ENCODE data around the gene KLHL11.
"Not testable (repeated sequence)": the region's sequence is repeated elsewhere in the genome, so short reads cannot be mapped to it uniquely, and the experiment has no call there.

KLHL11 gene

GRCh38 chr17:41836550-41837196 is 28.6 kb downstream of the KLHL11 start:
- DNase-seq = no peak

GRCh38 chr17:41835800-41836549 is 29.2 kb downstream of the KLHL11 start, which contains the start of gene NT5C3B:
Gene NT5C3B, minus strand, starts transcription at chr17:41836232. Its CDS starts 39 bp downstream, at chr17:41836193.
- DNase-seq = peak; percentile 63

GRCh38 chr17:41835214-41835799 is 29.9 kb downstream of the KLHL11 start:
- DNase-seq = peak; percentile 20

GRCh38 chr17:41829961-41830360 is 35.3 kb downstream of the KLHL11 start:
- not testable (repeated sequence) for DNase-seq

GRCh38 chr17:41825175-41825845 is 39.9 kb downstream of the KLHL11 start:
- no peak for DNase-seq

- no peak for DNase-seq
Measured at GRCh38 chr17:41824086-41824485, 41.1 kb downstream of the KLHL11 start.

- DNase-seq = no peak
Measured at GRCh38 chr17:41823580-41823979, 41.6 kb downstream of the KLHL11 start.

- DNase-seq = no peak
Measured at GRCh38 chr17:41823141-41823524, 42.1 kb downstream of the KLHL11 start.

- DNase-seq = no peak
Measured at GRCh38 chr17:41822216-41823140, 42.7 kb downstream of the KLHL11 start.

- DNase-seq = no peak
Measured at GRCh38 chr17:41821776-41822175, 43.4 kb downstream of the KLHL11 start.

- DNase-seq = no peak
Measured at GRCh38 chr17:41818024-41818423, 47.2 kb downstream of the KLHL11 start.

- DNase-seq = no peak
Measured at GRCh38 chr17:41816637-41817320, 48.4 kb downstream of the KLHL11 start.

- DNase-seq = no peak
Measured at GRCh38 chr17:41814195-41814594, 51.0 kb downstream of the KLHL11 start.

GRCh38 chr17:41813699-41814124 is 51.5 kb downstream of the KLHL11 start:
- DNase-seq = no peak

- no peak for DNase-seq
Measured at GRCh38 chr17:41813152-41813680, 52.0 kb downstream of the KLHL11 start.

GRCh38 chr17:41812381-41813151 is 52.7 kb downstream of the KLHL11 start, which contains the start of gene FKBP10:
Gene FKBP10, plus strand, starts transcription at chr17:41813004. Its CDS starts 31 bp downstream, at chr17:41813035.
- DNase-seq = peak; percentile 66

- peak; percentile 82 for DNase-seq
Measured at GRCh38 chr17:41811549-41812380, 53.5 kb downstream of the KLHL11 start, which contains the start of gene P3H4. Gene P3H4, minus strand, starts transcription at chr17:41811949. Its CDS starts 34 bp downstream, at chr17:41811915.

GRCh38 chr17:41810659-41811548 is 54.3 kb downstream of the KLHL11 start:
- no peak for DNase-seq

All from hematopoietic multipotent progenitor cell treated with erythropoietin and hydrocortisone succinate and interleukin-3 and kit ligand, for 4 days (in vitro differentiated cells).